Activated T-cell treated with anti-CD3 and anti-CD28 coated beads for 1 hour (primary cell): ENCODE data around the gene VPS13D.

Experiments used
- DNase-seq: peaks from one replicate; pipeline ENCODE4 v3.0.0-alpha.2; 2020; ENCODE audit warnings: low read depth

Gene VPS13D

GRCh38 chr1:12472156-12472797, 242.4 kb downstream of the VPS13D start:
- DNase-seq = no peak

GRCh38 chr1:12472798-12473551, 243.1 kb downstream of the VPS13D start:
- DNase-seq = peak; percentile 51

- no peak for DNase-seq
These were observed 243.9 kb downstream of the VPS13D start for GRCh38 chr1:12473596-12474362.

GRCh38 chr1:12475101-12475500, 245.3 kb downstream of the VPS13D start:
- DNase-seq = no peak

GRCh38 chr1:12475530-12475934, 245.7 kb downstream of the VPS13D start:
- DNase-seq = no peak

GRCh38 chr1:12475947-12476346, 246.1 kb downstream of the VPS13D start:
- no peak for DNase-seq

GRCh38 chr1:12477314-12477713, 247.5 kb downstream of the VPS13D start:
- no peak for DNase-seq

GRCh38 chr1:12477936-12478611, 248.2 kb downstream of the VPS13D start:
- no peak for DNase-seq

- peak; percentile 36 for DNase-seq
These were observed 248.8 kb downstream of the VPS13D start for GRCh38 chr1:12478612-12478985.

- DNase-seq = no peak
These were observed 249.5 kb downstream of the VPS13D start for GRCh38 chr1:12479311-12479710.

GRCh38 chr1:12480041-12480440, 250.2 kb downstream of the VPS13D start:
- DNase-seq = no peak

- no peak for DNase-seq
These were observed 251.0 kb downstream of the VPS13D start for GRCh38 chr1:12480748-12481362.

- DNase-seq = no peak
These were observed 252.1 kb downstream of the VPS13D start for GRCh38 chr1:12481928-12482327.

- DNase-seq = no peak
These were observed 253.2 kb downstream of the VPS13D start for GRCh38 chr1:12482988-12483387.

GRCh38 chr1:12485231-12486058, 255.6 kb downstream of the VPS13D start:
- DNase-seq = no peak

GRCh38 chr1:12486059-12486341, 256.2 kb downstream of the VPS13D start:
- no peak for DNase-seq

- DNase-seq = no peak
These were observed 256.7 kb downstream of the VPS13D start for GRCh38 chr1:12486401-12487005.

GRCh38 chr1:12487520-12487919, 257.7 kb downstream of the VPS13D start:
- DNase-seq = no peak

GRCh38 chr1:12488666-12489354, 259.0 kb downstream of the VPS13D start:
- no peak for DNase-seq

- no peak for DNase-seq
These were observed 260.8 kb downstream of the VPS13D start for GRCh38 chr1:12490532-12491142.
